GM19035 (cell line): ENCODE results near the gene BEST3.

Experiments
- ATAC-seq: cut with Tn5 transposase; IDR thresholded peaks from one replicate; pipeline ENCODE4 v1.9.1; 2021; ENCODE audit not compliant: unreplicated experiment

Gene BEST3

GRCh38 chr12:69653703-69654102, 45.4 kb downstream of the BEST3 start:
- no peak for ATAC-seq

- ATAC-seq, result no peak
Measured at GRCh38 chr12:69651922-69652321, 47.2 kb downstream of the BEST3 start.

GRCh38 chr12:69649529-69649928, 49.6 kb downstream of the BEST3 start:
- no peak for ATAC-seq

GRCh38 chr12:69648476-69648875, 50.6 kb downstream of the BEST3 start:
- no peak for ATAC-seq

DNA sequence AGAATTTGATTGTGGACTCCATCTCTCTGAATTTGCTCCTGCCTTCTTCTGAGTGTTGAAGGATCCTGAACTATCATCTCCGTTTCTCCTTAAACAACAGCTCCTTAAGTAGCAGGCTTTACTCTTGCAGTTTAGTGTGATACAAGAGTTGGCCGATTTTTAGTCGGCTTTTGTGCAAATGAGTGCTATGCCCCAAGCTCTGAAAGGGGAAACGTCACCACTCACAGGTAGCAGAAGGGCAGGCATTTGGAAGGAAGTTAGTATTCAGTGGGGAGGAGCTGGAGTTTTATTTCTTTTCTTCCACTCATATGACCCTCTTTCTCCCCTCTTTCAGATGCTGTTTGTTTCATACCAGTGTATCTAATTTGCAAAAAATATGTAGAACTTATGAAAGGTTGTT, 51.9 kb downstream of the BEST3 start:
- ATAC-seq, result no peak

DNA sequence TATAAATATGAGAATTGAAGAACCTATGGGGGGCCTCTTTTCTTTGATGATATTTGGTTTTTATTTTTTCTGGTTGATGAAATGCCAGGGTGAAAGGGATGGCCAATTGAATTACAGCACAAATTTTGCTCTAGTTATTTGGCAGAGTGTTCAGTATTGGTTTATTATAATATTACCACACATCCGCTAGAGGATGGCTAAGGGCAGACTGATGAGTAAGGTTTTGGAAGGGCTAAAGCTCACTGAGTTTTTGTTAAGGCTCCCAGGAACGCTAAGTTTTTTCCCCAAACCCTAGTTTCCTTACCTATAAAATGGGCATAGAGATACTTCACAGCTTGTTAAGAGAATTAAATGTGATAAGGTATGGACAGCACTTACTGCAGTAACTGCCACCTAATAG, 54.1 kb downstream of the BEST3 start:
- ATAC-seq, result no peak

DNA sequence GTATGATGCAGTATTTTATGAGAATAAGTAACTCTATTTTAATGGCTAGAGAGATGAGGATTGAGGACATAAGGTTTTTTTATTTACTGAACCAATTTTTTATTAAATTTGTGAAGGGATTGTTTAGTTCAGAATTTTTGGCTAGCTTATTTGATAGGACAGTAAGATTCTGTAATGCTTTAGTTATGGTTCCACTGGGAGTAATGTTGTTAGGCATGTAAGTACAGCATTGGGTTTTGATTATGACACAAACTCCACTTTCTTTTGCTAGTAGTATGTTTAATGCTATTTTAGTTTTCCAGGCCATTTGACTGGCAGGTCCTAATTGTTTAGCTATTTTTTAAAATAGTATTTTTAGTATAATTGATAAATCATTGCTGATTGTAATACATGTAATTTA, 54.6 kb downstream of the BEST3 start:
- ATAC-seq, result no peak

GRCh38 chr12:69642531-69642930, 56.6 kb downstream of the BEST3 start:
- no peak for ATAC-seq

GRCh38 chr12:69641546-69641945, 57.6 kb downstream of the BEST3 start:
- ATAC-seq, result no peak

DNA sequence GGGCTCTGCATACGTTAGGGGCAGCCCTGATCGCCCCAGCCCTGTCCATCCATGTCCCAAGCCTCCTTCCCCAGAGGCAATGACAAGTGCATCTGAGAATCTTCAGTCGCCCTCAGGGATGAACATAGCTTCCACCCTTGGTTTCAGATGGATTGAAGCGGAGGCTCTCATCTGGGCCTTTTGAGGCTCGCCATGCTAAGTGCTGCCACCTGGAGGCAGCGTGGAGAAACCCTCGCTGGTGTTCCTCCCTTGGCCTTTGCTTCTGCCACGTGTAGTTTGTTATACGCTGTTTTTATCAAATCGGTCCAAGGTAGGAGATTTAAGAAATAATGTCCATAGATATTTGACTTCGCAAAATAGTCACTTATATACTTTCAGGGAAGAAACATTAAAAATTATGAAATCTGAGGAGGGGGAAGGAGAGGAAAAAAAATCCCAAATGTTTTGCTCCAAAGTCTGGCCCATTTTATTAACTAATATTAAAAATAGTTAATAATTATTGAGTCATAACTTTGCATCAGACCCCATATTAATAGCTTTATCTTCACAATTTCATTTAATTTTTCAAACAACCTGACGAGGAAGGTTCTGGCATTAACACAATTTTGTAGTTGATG, 59.6 kb downstream of the BEST3 start:
- ATAC-seq, result peak; percentile 82

DNA sequence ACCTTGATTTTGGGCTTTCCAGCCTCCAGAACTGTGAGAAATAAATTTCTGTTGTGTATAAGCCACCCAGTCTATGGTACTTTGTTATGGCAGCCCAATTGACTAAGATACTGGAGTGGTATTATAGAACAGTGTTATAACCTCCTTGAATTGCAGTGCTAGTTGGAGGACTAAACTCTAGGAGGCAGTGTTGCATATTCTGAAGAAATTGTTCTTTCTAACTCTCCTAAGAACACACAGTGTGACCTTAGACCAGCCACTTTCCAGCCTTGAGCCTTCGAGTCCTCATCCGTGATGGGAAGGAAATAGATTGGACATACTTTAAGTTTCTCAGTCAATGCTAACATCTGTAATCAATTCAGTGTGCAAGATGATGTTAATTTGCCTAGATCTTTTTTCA, 66.0 kb downstream of the BEST3 start:
- no peak for ATAC-seq

- no peak for ATAC-seq
Measured at GRCh38 chr12:69630191-69630590, 68.9 kb downstream of the BEST3 start.

- no peak for ATAC-seq
Measured at GRCh38 chr12:69627501-69627900, 71.6 kb downstream of the BEST3 start.

- ATAC-seq, result no peak
Measured at GRCh38 chr12:69623970-69624369, 75.1 kb downstream of the BEST3 start.

DNA sequence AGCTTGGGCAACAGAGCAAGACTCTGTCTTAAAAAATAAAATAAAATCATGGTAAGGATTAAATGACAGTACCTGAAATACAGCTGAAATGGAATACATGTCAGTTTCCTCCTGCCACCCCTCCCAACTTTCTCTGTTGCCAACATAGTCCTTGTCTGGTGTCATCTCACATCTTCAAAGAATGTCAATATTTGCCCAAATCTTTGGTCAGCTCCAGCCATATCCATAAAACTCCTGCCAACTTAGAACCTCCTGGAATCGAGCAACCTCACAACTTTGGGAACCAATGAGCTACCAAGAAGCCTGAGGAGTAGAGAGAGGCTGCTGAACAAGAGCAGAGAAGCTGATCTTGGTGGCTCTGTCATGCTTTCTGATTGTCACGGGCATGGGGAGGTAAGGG, 77.6 kb downstream of the BEST3 start:
- ATAC-seq, result no peak

DNA sequence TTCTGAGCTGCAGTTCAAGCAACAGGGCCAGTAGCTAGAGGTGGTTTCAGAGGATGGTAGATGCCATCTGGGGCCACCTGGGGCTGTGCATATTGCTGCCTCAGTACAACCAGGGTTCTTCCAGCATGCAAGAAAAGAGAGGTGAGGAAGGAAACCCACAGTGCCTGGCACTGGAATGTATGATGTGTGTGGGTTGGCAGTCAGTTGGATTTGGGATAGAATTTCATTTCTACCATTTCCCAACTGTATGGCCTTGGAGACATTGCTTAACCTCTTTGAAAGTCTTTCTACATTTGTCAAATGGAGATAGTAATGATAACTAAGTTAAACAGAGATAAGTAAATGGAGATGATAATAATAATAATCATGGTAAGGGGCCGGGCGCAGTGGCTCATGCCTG, 78.2 kb downstream of the BEST3 start:
- ATAC-seq, result no peak

DNA sequence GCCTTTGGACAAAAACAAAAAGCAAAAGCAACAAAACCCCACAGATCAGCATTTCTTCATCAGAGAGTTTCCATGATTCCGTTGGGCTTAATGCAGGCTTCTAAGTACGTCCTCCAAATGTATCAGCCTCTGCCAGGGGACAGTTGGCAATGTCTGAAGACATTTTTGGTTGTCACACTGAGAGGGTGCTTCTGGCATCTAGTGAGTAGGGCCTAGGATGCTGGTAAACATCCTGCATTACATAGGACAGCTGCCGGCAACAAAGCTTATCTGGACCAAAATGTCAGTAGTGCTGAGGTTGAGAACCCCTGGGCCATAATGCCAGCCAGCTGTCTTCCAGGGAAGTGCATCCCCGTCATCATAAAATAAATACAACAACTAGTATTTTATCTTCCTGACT, 79.0 kb downstream of the BEST3 start:
- no peak for ATAC-seq

DNA sequence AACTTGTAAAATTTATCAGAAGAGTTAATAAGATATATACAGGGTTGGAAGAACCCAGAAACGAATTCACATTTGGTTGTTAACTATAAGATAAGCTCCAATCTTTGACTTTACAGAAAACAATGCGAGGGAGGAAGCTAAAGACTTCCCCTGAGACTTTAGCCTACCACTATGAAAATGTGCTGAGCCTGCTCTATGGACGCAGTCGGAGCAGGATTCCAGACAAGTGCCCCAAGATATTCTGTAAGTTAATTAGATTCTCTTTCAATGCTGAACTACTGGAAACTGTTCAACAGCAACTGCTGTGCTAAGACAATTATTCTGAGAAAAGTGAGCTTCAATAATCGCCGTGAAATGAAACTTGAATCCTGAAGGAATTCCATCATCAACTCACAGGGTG, 80.1 kb downstream of the BEST3 start:
- ATAC-seq, result no peak

DNA sequence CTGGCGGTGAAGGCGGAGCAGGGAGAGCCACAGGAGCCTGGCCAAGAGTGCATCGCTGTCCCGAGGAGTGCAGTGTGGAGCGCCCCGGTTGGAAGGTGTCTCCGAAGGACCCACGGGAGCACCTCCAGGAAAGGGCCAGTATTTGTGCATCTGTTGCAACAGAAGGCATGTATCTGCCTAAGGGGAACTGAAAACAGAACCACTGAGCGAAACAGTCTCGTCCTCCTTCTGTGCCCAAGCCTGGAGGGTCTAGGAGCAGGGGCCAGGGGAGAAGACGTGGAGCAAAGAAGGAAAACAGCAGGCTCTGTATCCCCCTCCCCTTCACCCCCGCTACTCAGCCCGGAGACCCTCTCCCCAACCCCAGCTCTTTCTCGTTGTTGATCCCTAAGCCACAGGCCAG, 83.1 kb downstream of the BEST3 start:
- no peak for ATAC-seq

DNA sequence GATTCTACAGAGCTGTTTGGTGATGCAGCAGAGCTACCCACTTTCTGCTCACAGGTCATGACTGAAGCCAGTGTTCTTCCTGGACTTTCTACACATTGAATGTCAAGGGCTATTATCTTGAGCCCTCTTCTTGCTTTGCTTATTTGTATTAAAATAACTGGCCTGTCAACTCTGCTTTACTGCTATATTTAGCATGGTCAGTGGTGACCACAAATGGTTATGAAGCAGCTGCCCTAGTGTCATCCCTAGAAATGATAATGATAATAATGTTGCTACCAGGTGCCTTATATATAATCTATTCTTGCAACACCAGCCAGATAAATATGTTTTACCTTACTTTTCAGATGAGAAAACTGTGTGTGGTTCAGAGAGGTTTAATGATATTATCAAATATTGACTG, 85.8 kb downstream of the BEST3 start:
- no peak for ATAC-seq

DNA sequence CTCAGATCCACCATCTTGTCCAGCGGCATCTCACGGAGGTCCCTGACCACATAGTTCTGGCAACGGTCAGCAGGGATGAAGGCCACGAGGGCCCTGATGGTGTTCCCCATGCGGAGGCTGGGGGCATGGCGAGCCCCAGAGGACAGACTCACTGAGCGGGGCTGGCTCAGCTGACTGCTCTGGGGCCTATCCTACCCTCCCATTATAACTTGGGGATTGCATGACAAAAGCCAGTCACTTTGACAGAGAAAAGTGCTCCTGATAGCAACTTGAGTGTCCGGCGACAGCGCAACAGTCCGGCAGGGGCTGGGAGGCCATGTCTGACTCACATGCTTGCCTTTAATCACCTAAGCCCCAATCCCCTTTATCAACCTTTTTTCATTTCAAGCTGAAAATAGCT, 88.4 kb downstream of the BEST3 start, which contains the start of gene LRRC10:
TSS of gene LRRC10 (minus strand) at position 179 of the 400 bp plus-strand sequence. CDS start at position 110, 69 bp downstream.
- ATAC-seq, result no peak

DNA sequence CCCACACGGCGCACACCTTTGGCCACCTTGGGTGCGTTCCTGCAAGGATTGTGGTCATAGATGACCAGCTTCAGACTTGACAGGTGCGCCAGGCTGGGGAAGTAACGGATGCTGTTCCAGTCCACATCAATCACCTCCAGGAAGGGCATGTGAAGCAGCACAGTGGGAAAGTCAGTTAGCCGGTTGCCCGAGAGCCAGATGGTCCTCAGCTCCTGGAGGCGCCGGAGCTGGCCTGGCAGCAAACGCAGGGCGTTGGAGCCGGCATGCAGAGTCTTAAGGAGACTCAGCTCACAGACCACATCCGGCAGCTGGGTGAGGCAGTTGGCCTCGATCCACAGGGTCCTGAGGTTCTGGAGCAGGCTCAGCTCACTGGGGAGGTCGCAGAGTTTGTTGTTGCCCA, 89.0 kb downstream of the BEST3 start:
- no peak for ATAC-seq

- ATAC-seq, result no peak
Measured at GRCh38 chr12:69608114-69608513, 91.0 kb downstream of the BEST3 start.
